Measurements from ENCODE around the gene OSBPL6. TPM values are rescaled to one million over a fixed set of nuclear protein-coding genes. Genes with fewer than 3 reads are reported as not detected.

Gene OSBPL6
- polyA plus RNA-seq, 1 donor from 2014 or later: 12.8 TPM

- Histone ChIP-seq H3K27ac (ENCODE audit: low read length) (no peak overlapping the region), H3K79me2 (replicated peaks; ENCODE audit: insufficient read depth, low read length) (no peaks in the 10 kb centered on the region), H3K9me2 (ENCODE audit: insufficient read depth, low read length) (no peaks in the 10 kb centered on the region), H3K4me3 (ENCODE audit: low read length) (no peak overlapping the region), H2AFZ (ENCODE audit: low read depth, low read length) (no peak overlapping the region), H3K4me2 (ENCODE audit: low read length) (no peak overlapping the region), H3F3A (ENCODE audit: insufficient read depth, low read length, poor library complexity, severe bottlenecking) (no peaks in the 10 kb centered on the region), H3K9me3 (ENCODE audit: low read length) (no peaks in the 10 kb centered on the region), H3K36me3 (ENCODE audit: insufficient read depth, low read length) (no peaks in the 10 kb centered on the region), H3K9ac (ENCODE audit: low read length) (no peak overlapping the region), H4K20me1 (ENCODE audit: insufficient read depth) (no peaks in the 10 kb centered on the region), H3K27me3 (ENCODE audit: insufficient read depth, low read depth, low read length) (no peaks in the 10 kb centered on the region)
- TF ChIP-seq EP300 (conservative IDR thresholded peaks at IDR 0.05; ENCODE audit: poor library complexity, severe bottlenecking) (no peak), EZH2 (IDR thresholded peaks at IDR 0.05; ENCODE audit: borderline replicate concordance, insufficient read depth, low read length, poor library complexity, severe bottlenecking) (no peak), TAF1 (IDR thresholded peaks at IDR 0.05; ENCODE audit: low read depth) (no peak), REST (IDR thresholded peaks at IDR 0.05; ENCODE audit: borderline replicate concordance) (no peak), CTCF (IDR thresholded peaks at IDR 0.05; ENCODE audit: poor library complexity, severe bottlenecking) (no peak), SMC3 (conservative IDR thresholded peaks at IDR 0.05; ENCODE audit: poor library complexity) (no peak), RAD21 (conservative IDR thresholded peaks at IDR 0.05) (no peak), POLR2AphosphoS5 (IDR thresholded peaks at IDR 0.05) (no peak), MXI1 (conservative IDR thresholded peaks at IDR 0.05; ENCODE audit: poor library complexity, severe bottlenecking) (no peak)
These were observed 115.2 kb downstream of the OSBPL6 start for GRCh38 chr2:178309541-178309940.

GRCh38 chr2:178315078-178315477, 120.8 kb downstream of the OSBPL6 start:
- H3K9ac ChIP-seq (ENCODE audit: low read length): no peak overlapping the region
- H3K4me3 ChIP-seq (ENCODE audit: low read length): no peak overlapping the region
- no peak overlapping the region for H3K27ac ChIP-seq (ENCODE audit: low read length)
- no peaks in the 10 kb centered on the region for H3F3A ChIP-seq (ENCODE audit: insufficient read depth, low read length, poor library complexity, severe bottlenecking)
- no peaks in the 10 kb centered on the region for H3K36me3 ChIP-seq (ENCODE audit: insufficient read depth, low read length)
- no peaks in the 10 kb centered on the region for H3K27me3 ChIP-seq (ENCODE audit: insufficient read depth, low read depth, low read length)
- no peaks in the 10 kb centered on the region for H3K9me3 ChIP-seq (ENCODE audit: low read length)
- no peak overlapping the region for H3K4me2 ChIP-seq (ENCODE audit: low read length)
- no peaks in the 10 kb centered on the region for H3K79me2 ChIP-seq (replicated peaks; ENCODE audit: insufficient read depth, low read length)
- no peak overlapping the region for H2AFZ ChIP-seq (ENCODE audit: low read depth, low read length)
- TF ChIP-seq EZH2 (IDR thresholded peaks at IDR 0.05; ENCODE audit: borderline replicate concordance, insufficient read depth, low read length, poor library complexity, severe bottlenecking) (no peak), TAF1 (IDR thresholded peaks at IDR 0.05; ENCODE audit: low read depth) (no peak), RAD21 (conservative IDR thresholded peaks at IDR 0.05) (no peak)
- no peaks in the 10 kb centered on the region for H4K20me1 ChIP-seq (ENCODE audit: insufficient read depth)
- no peaks in the 10 kb centered on the region for H3K9me2 ChIP-seq (ENCODE audit: insufficient read depth, low read length)
